Activated CD8-positive, alpha-beta memory T cell treated with anti-CD3 and anti-CD28 coated beads for 24 hours (primary cell): ENCODE measurements around the gene GPR17.
A peak's percentile ranks its signal among the peaks of the same experiment; 100 is the strongest.

Experiments
- DNase-seq: peaks from one replicate; pipeline ENCODE4 v3.0.0-alpha.2; 2020

GPR17 gene

GRCh38 chr2:127673291-127674069 lies 27.5 kb downstream of the GPR17 start:
- no peak for DNase-seq

GRCh38 chr2:127674241-127675209 lies 28.6 kb downstream of the GPR17 start:
- DNase-seq = peak; percentile 67

- DNase-seq = no peak
These were observed 29.6 kb downstream of the GPR17 start, which contains the start of gene LIMS2 for GRCh38 chr2:127675331-127676261. TSS of gene LIMS2 (minus strand) at chr2:127675530. CDS start at chr2:127675024, 506 bp downstream.

- no peak for DNase-seq
These were observed 31.0 kb downstream of the GPR17 start for GRCh38 chr2:127676906-127677305.

- no peak for DNase-seq
These were observed 32.6 kb downstream of the GPR17 start for GRCh38 chr2:127678531-127678930.

GRCh38 chr2:127678991-127679390 lies 33.0 kb downstream of the GPR17 start:
- DNase-seq = no peak

- no peak for DNase-seq
These were observed 33.9 kb downstream of the GPR17 start for GRCh38 chr2:127679680-127680361.

GRCh38 chr2:127680706-127681287 lies 34.8 kb downstream of the GPR17 start:
- peak; percentile 52 for DNase-seq

- DNase-seq = no peak
These were observed 35.4 kb downstream of the GPR17 start for GRCh38 chr2:127681288-127681804.

GRCh38 chr2:127681976-127682857 lies 36.3 kb downstream of the GPR17 start:
- DNase-seq = peak; percentile 19

- no peak for DNase-seq
These were observed 37.1 kb downstream of the GPR17 start for GRCh38 chr2:127683056-127683455.

- no peak for DNase-seq
These were observed 37.8 kb downstream of the GPR17 start for GRCh38 chr2:127683757-127684156.

GRCh38 chr2:127685410-127686080 lies 39.6 kb downstream of the GPR17 start:
- DNase-seq = no peak

GRCh38 chr2:127688405-127688804 lies 42.5 kb downstream of the GPR17 start:
- DNase-seq = no peak

- DNase-seq = no peak
These were observed 44.7 kb downstream of the GPR17 start for GRCh38 chr2:127690696-127691095.

- DNase-seq = no peak
These were observed 49.0 kb downstream of the GPR17 start for GRCh38 chr2:127694986-127695385.

GRCh38 chr2:127695491-127696472 lies 49.8 kb downstream of the GPR17 start:
- DNase-seq = no peak

- no peak for DNase-seq
These were observed 51.7 kb downstream of the GPR17 start for GRCh38 chr2:127697482-127698180.
